Chondrocyte (in vitro differentiated cells): ENCODE measurements around the gene LEO1. TPM values are rescaled to one million over a fixed set of nuclear protein-coding genes. Genes with fewer than 3 reads are reported as not detected.

ENCODE experiments used
- DNase-seq: peaks from one replicate; pipeline ENCODE4 v3.0.0; 2021; ENCODE audit warnings: mixed read lengths, low spot score
- H3K27ac Mint-ChIP-seq: one replicate; pipeline ENCODE4 v1.8.0; 2021; ENCODE audit warnings: mild to moderate bottlenecking, moderate library complexity, mixed read lengths; ENCODE audit not compliant: unreplicated experiment
- H3K27me3 Mint-ChIP-seq: 2 replicates; pipeline ENCODE4 v1.8.0; 2021; ENCODE audit warnings: low read depth, mixed read lengths
- H3K36me3 Mint-ChIP-seq: 2 replicates; pipeline ENCODE4 v1.8.0; 2021; ENCODE audit warnings: low read depth, mixed read lengths
- H3K4me1 Mint-ChIP-seq: 2 replicates; pipeline ENCODE4 v1.8.0; 2021; ENCODE audit warnings: low read depth, mild to moderate bottlenecking, mixed read lengths
- H3K4me3 Mint-ChIP-seq: one replicate; pipeline ENCODE4 v1.8.0; 2021; ENCODE audit warnings: mild to moderate bottlenecking, moderate library complexity, mixed read lengths; ENCODE audit not compliant: unreplicated experiment
- H3K9me3 Mint-ChIP-seq: 2 replicates; pipeline ENCODE4 v1.8.0; 2021; ENCODE audit warnings: low read depth, mixed read lengths
- CTCF ChIP-seq: fragments of 200-600 bp; sonication (generic); IDR thresholded peaks from 2 replicates; pipeline ENCODE4 v1.5.0; 2021; ENCODE audit warnings: antibody characterized with exemption, mild to moderate bottlenecking, moderate library complexity
- total RNA-seq: library from RNA; stranded (reverse); gene quantifications from 3 replicates; pipeline ENCODE4 v1.2.1, GENCODE V29; 2021

LEO1 gene
- total RNA-seq, 1 donor from 2014 or later = 17.5 TPM

GRCh38 chr15:52018693-52019393, 47.3 kb upstream of the LEO1 start, which contains the start of gene MAPK6:
Gene MAPK6, plus strand, starts transcription at chr15:52019219. Its CDS starts 27,242 bp downstream, at chr15:52046461.
- peak within 1 kb of the TSS; percentile 100 for H3K27ac Mint-ChIP-seq
- H3K4me1 Mint-ChIP-seq = peaks cover 42% of the 10 kb centered on the region

DNA sequence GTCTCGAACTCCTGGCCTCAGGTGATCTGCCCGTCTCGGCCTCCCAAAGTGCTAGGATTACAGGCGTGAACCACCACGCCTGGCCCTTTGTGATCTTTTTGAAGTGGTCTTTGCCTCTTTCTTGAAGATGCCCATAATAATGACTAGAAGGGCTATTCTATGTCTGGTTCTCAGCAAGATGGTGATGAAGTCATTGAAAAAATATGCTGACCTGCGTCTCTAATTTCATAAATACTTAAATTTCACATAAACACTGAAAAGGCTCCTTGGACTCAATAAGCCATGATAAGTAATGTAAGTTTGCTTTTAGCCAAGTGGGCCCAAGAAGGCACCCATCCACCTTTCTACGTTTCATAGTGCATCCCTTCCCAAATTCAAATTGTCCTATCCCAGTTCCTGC, 46.7 kb upstream of the LEO1 start:
- no peak for TF ChIP-seq CTCF
- Mint-ChIP-seq H3K4me1 (peaks cover 36% of the 10 kb centered on the region), H3K27me3 (no peaks in the 10 kb centered on the region), H3K4me3 (peak overlapping the region; percentile 92), H3K27ac (peak overlapping the region; percentile 100), H3K9me3 (no peaks in the 10 kb centered on the region), H3K36me3 (peaks cover 3% of the 10 kb centered on the region)
- no peak for DNase-seq

More at GRCh38 chr15:52018693-52019393, 47.3 kb upstream of the LEO1 start, which contains the start of gene MAPK6:
- H3K4me3 Mint-ChIP-seq = peak within 1 kb of the TSS; percentile 92
- H3K9me3 Mint-ChIP-seq = no peaks in the 10 kb centered on the region
- peaks cover 3% of the 10 kb centered on the region for H3K36me3 Mint-ChIP-seq
- H3K27me3 Mint-ChIP-seq = no peaks in the 10 kb centered on the region
- TF ChIP-seq CTCF = peak; percentile 13
- peak; percentile 94 for DNase-seq

GRCh38 chr15:52016316-52016715, 44.7 kb upstream of the LEO1 start:
- Mint-ChIP-seq H3K9me3 (no peaks in the 10 kb centered on the region), H3K4me1 (peaks cover 19% of the 10 kb centered on the region), H3K36me3 (peaks cover 3% of the 10 kb centered on the region), H3K27me3 (no peaks in the 10 kb centered on the region), H3K4me3 (no peak overlapping the region), H3K27ac (no peak overlapping the region)
- no peak for TF ChIP-seq CTCF
- no peak for DNase-seq

GRCh38 chr15:52014616-52015015, 43.0 kb upstream of the LEO1 start:
- H3K4me1 Mint-ChIP-seq = peaks cover 8% of the 10 kb centered on the region
- TF ChIP-seq CTCF = no peak
- no peak for DNase-seq
- H3K27me3 Mint-ChIP-seq = no peaks in the 10 kb centered on the region
- H3K36me3 Mint-ChIP-seq = no peaks in the 10 kb centered on the region
- no peak overlapping the region for H3K4me3 Mint-ChIP-seq
- no peaks in the 10 kb centered on the region for H3K9me3 Mint-ChIP-seq
- H3K27ac Mint-ChIP-seq = no peak overlapping the region

GRCh38 chr15:52013151-52013791, 41.7 kb upstream of the LEO1 start:
- TF ChIP-seq CTCF = no peak

More at GRCh38 chr15:52013151-52013791, 41.7 kb upstream of the LEO1 start:
- Mint-ChIP-seq H3K27ac (no peak overlapping the region), H3K9me3 (no peaks in the 10 kb centered on the region), H3K4me3 (no peak overlapping the region), H3K4me1 (peaks cover 2% of the 10 kb centered on the region), H3K27me3 (no peaks in the 10 kb centered on the region), H3K36me3 (no peaks in the 10 kb centered on the region)
- no peak for DNase-seq
